HG03354 (cell line): ENCODE data around the gene GABRR3.

ENCODE experiments used
- ATAC-seq: cut with Tn5 transposase; IDR thresholded peaks from one replicate; pipeline ENCODE4 v1.9.1; 2021; ENCODE audit warnings: mild to moderate bottlenecking; ENCODE audit not compliant: unreplicated experiment, poor library complexity, severe bottlenecking

The GABRR3 gene

DNA sequence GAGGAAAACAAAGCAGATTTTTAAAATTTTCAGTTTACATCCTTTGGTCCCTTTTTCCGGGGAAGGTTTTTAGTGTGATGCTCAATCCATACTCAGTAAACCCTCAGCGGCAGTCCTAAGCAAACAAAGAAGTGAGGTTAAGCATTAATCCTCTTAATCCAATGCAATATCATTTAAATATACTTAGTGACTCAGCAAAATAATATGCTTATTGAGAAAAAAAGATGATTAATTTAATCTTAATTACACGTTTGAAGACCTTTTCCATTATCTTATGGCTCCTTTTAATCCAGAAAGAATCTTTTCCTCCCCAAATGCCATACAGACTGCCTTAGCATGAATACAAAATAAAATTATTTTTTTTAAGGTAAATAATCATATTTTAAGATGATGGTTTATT lies at the start of gene GABRR3:
Gene GABRR3 (minus strand): TSS at position 108 of the 400 bp plus-strand sequence. CDS start 328 bp downstream, outside the sequence.
- no peak for ATAC-seq

GRCh38 chr3:98073486-98073885 lies 38.4 kb upstream of the GABRR3 start:
- ATAC-seq: no peak

- ATAC-seq: no peak
These were observed 35.7 kb upstream of the GABRR3 start for GRCh38 chr3:98070840-98071239.

DNA sequence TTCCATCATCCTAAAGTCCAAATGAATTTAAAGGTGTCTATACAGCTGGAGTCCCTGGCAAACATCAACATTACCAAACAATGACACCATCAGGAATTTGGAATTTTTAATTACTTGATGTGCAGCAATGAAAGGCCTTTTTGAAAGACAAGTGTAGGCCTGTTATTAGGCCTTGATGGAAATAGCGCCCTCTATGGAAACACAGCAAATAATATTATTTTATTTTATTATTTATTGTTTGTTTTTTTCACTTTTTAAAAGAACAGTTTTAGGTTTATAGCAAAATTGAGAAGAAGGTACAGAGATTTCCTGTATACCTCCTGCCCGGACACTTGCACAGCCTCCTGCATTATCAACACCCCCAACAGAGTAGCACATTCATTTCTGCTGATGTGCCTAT lies 33.7 kb upstream of the GABRR3 start:
- ATAC-seq: no peak

DNA sequence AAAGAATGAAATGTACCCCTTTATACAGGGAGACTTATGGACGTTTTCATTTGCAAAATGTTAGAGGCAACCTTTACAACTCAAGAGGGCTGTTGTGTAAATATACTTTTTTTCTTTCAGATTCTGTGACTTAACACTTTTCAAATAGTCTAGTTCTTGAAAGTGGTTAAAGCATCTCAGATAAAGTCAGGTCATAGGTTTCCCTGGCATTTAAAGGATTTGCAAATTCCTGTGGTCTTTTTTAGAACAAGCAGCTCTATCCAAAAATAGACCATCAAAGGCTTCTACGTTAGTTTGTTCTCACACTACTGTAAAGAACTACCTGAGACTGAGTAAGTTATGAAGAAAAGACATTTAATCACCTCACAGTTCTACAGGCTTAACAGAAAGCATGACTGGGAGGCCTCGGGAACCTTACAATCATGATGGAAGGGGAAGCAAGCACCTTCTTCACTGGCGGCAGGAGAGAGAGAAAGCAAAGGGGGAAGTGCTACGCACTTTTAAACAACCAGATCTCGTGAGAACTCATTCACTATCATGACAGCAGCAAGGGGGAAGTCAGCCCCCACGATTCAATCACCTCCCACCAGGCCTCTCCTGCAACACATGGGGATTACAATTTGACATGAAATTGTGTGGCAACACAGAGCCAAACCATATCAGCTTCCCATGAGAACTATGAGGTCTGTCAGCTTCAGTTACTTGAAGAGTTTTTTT lies 23.3 kb upstream of the GABRR3 start:
- ATAC-seq: no peak

DNA sequence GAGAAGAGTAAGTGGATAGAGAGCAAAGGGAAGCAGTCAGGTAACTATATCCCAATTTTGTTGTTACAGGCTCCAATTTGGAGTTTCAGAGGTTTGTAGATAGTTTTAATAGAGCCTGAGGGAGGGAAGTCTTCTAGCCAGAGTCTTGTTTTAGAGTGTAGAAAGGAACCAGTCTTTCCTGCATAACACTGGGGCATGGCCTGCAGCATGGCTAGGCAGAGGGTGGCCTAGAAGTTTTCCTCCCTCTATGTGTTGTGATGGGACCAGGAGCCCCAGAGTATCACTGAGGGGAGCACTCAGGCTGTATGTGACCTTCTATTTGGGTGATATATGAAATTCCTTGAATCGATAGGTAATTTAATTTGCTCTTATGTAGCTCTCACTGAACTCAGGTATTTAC lies 22.5 kb upstream of the GABRR3 start:
- ATAC-seq: no peak

DNA sequence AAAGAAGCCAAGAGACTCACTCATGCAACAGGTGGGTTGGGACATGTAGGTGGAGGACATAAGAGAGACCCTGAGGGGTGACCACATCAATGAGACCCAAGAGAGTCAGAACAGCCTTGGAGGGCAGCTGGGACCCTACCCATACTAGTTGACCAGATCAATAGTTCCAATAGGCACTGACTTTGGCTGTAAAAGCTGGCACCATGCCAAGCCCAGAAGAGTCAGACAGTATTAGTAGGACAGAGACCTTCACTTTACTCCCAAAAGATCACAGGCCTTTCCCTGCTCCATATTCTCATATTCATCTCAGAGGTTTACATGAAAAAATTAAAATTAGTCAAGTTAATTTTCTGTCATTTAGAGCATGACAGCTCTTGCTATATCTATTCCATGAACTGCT lies 20.9 kb upstream of the GABRR3 start:
- no peak for ATAC-seq

DNA sequence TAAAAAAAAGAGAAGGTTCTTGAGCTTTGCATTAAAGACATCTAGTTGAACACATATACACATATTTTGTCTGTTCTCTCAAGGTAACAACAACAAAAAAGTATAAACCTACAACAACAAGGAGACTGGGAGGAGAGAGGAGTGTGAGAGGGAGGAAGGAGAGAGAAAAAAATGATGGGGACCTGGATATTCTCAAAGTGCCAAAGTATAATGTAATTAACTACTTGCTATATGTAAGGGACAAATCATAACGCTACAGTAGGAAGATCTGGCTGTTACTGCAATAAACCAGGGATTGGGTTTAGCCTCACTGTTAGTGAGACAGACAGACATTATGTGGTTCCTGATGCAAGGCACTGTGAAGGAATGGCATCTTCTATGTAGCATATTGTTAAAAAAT lies 14.2 kb upstream of the GABRR3 start:
- no peak for ATAC-seq

DNA sequence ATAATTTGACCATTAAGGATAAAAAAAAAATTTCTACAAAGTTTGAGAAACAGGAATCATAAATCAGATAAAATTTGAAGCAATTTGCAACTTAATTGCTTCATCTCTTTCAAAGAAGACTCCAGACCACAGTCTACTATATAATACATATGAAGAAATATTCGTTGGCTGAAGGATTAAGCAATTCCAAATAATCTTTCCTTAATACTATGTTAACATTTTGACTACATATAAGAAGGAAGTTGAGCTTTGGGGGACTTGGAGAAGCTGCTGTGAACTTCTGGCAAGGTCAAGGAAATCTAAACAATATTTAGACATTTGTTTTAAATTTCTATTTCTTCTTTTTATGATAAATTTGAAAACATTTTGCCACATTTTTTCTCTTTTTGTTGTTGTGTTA lies 13.5 kb upstream of the GABRR3 start:
- ATAC-seq: no peak

GRCh38 chr3:98041350-98041749 lies 6.2 kb upstream of the GABRR3 start:
- ATAC-seq: no peak

- peak; percentile 96 for ATAC-seq
These were observed 4.4 kb upstream of the GABRR3 start for GRCh38 chr3:98039322-98040024.

GRCh38 chr3:98038876-98039275 lies 3.8 kb upstream of the GABRR3 start:
- peak; percentile 23 for ATAC-seq

DNA sequence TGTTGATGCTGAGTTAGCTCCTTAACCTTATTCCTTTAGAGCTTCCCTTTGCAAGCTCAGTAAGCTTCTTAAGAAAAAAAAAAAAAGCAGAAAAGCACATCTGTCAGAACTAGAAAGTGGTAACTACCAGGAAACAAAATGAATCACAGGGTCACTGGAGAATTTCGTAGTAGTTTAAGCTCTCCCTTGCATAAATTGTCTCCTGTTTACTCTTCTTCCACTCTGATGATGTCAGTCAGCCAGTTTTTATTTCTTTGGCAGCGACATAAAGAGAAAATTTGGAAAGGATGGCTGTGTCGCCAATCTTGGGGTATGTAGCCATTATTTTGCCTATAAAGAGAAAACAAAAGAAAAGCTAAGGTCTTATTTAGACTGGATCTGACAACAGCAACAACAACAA lies 3.2 kb upstream of the GABRR3 start:
- no peak for ATAC-seq

GRCh38 chr3:98034486-98034885 lies 629 bp downstream of the GABRR3 start:
- ATAC-seq: no peak

GRCh38 chr3:98034036-98034435 lies 1.1 kb downstream of the GABRR3 start:
- ATAC-seq: no peak

DNA sequence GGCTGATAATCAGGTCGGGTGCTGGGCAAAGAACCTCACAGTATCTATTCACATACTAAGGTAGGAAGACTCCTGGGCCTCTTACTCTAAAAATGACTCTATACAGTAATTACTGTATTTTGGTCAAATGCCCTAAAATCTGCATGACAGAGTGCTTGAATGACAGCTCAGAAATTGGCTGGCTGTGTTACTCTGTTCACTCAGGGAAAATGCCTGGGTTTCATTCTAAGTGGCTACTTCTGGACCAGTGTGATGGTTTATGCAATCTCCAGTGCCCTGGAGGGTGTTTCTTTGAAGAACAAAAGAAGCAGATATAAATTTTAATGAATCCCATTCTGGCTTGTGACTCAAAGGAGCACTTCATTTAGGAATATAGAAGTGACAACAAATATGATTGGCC lies 2.2 kb downstream of the GABRR3 start:
- no peak for ATAC-seq

DNA sequence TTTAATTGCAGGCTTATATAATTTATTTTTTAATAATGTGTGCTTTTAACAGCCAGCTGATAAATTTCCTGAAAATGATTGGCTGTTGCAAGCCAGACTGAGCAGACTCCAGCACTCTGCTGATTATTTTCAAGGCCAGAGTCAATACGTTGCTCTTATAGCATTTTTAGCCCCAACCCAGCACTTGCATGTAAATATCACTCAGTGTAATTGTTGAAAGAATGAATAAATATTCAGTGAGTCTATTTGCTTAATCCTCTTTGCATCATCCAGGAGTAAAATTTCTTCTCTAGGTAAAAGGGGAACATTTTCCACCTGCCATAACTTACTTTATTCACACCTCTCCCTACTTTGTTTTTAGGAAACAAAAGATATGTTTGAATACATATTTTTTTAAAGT lies 2.9 kb downstream of the GABRR3 start:
- ATAC-seq: no peak

GRCh38 chr3:98029083-98029482 lies 6.0 kb downstream of the GABRR3 start:
- ATAC-seq: no peak

DNA sequence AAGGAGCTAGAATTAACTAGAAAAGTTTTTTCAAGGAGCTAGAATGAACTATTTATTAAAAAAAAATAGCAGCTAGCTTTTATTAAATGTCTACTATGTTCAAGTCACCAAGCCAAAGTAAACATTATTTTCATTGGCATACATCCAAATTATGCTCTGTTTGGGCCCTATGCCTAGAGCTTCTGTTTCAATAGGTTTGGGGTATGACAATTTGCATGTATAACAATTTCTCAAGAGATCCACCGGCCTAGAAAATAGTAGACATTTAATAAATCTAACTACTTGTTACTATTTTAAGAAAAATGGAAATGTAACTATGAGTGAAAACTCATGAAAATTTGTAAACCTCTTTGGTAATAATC lies 8.0 kb downstream of the GABRR3 start:
- peak; percentile 40 for ATAC-seq

DNA sequence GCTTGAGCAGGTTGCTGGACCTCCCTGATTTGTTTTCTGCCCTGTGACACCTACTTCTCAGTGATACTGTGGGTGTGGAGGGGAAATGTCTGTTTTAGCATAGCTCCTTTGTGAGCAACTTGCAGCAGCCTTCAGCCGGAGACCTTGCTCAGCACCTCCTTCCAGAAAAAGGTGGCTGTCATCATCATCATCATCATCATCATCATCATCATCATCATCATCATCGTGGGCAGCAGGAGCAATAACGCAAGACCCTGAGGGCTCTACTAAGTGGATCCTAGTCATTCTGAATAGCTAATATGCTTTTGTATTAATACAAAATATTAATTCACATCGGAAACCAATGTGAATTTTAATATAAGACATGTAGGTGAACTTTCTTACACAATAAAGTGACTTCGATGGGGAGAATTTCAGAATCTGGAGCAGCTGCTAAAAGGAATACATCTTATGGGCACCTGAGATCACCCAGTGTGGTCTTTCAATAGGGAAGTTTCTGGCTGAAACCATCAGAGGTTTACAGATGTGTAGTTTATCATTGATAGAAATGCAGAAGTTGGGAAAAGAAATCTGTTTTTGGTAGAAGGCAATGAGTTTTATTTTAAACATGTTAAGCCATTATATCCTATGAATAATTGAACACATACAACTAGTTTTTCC lies 8.6 kb downstream of the GABRR3 start:
- peak; percentile 71 for ATAC-seq

- no peak for ATAC-seq
These were observed 9.6 kb downstream of the GABRR3 start for GRCh38 chr3:98025392-98025945.
